ENCODE data around the gene CEP68. TPM values are rescaled to one million over a fixed set of nuclear protein-coding genes. Genes with fewer than 3 reads are reported as not detected.
"Not testable (repeated sequence)": the region's sequence is repeated elsewhere in the genome, so short reads cannot be mapped to it uniquely, and the experiment has no call there.

CEP68 gene
- total RNA-seq, 2 donors from 2014 or later: 12.6 to 15.4 TPM

DNA sequence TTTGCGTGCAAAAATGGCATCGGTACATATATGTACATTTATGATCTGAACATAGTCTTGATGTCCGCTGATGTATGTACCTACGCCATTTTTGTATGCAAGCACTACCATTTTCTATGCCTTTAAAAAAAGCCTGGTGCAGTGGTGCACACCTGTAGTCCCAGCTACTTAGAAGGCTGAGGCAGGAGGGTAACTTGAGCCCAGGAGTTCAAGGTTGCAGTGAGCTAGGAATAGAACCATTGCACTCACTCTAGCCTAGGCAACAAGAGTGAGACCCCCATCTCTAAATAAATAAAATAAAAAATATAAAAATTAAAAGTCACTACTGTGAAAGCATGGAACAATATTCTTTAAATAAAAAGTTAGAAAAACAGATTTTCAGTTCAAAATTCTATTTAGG lies 57.0 kb downstream of the CEP68 start:
- no peak for ATAC-seq
- DNase-seq: no peak
- intact Hi-C loops (cut with DNase I): no loop called here

DNA sequence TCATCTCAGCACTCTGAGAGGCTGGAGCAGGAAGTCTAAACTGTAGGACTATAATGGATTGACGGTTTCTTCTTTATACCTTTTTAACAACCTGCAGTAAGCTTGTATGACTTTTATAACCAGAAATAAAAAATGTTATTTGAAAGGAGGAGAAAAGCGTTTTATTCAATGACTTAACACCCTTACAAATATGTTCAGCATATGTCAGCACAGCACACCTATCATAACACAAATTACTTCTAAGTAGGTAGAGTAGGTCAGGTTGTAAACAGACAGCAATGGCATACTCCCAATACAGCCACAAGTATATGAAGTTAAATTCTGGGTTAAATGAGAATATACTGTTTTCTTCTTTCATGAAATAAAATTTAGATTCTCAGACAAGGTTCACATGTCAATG lies 57.6 kb downstream of the CEP68 start:
- ATAC-seq: no peak
- DNase-seq: no peak
- intact Hi-C loops (cut with DNase I): no loop called here

DNA sequence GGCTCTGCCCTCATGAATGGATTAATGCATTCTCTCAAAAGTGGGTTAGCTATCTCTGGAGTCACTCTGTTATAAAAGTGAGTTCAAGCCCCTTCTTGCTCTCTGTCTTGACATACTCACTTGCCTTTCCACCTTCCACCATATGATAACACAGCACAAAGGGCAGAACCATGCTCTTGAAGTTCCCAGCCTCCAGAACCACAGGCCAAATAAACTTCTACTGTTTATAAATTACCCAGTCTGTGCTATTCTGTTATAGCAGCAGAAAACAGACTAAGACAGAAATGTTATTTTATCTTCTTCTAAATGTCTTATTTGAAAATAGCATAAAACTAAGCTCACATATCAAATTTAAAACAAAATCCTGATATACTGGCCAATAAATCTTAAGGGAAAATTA lies 58.7 kb downstream of the CEP68 start:
- intact Hi-C loops (cut with DNase I): no loop called here
- no peak for DNase-seq
- ATAC-seq: no peak

DNA sequence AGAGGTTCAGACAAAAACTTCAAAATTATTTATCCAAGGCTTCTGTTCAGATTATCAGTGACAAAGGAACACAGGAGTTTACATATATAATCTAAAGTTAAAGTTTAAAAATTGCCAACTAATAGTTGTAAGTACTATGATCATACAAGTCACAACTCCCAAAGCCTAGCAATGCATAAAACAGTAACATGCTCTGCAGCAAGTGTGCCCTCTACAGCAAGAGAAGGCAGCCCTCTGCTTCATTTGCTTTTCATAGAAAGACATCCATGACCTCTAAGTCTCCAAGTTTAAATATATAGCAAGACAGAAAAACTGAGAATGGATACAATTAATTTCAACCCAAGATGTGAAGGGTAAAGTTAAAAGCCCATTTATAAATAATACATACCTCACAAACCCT lies 60.4 kb downstream of the CEP68 start:
- DNase-seq: no peak
- ATAC-seq: no peak
- intact Hi-C loops (cut with DNase I): no loop called here

DNA sequence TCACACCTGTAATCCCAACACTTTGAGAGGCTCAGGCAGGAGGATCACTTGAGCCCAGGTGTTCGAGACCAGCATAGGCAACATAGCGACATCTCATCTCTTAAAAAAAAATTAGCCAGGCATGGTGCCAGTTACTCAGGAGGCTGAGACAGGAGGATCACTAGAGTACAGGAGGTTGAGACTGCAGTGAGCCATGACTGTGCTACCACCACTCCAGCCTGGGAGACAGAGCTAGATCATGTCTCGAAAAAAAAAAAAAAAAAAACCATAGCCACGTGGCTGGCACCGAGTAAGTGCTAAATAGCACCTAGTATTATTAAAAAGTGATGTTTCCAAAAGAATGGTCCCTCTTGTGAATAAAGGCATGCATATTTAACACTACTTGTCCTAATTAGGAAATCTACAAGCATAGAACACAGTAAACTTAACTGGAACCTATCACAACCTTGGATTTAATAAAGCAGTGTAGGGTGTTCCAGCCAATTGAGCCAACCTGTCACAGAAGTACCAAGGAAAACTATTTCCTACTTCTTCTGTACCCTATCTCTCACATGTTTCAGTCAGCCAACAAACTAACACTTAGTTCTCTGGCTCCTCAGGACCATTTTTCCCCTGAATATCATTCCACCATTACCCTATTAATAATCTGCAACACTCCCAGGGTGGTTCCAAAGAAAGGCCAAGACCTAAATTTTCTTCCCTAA lies 64.9 kb downstream of the CEP68 start:
- intact Hi-C loops (cut with DNase I): no loop called here
- DNase-seq (no peak), ATAC-seq (no peak)

DNA sequence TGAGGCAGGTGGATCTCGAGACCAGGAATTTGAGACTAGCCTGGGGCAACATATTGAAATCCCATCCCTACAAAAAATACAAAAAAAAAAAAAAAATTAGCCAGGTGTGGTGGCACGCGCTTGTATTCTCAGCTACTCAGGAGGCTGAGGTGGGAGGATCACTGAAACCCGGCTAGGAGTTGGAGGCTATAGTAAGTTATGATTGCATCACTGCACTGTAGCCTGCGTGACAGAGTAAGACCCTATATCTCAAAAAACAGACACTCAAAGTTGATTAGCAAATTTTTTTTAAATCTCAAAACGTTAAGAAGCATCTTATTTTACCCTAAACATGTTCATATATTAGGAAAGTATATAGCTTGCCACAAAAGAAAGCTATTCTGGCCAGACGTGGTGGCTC lies 66.1 kb downstream of the CEP68 start:
- DNase-seq (no peak), ATAC-seq (no peak)
- intact Hi-C loops (cut with DNase I): no loop called here

DNA sequence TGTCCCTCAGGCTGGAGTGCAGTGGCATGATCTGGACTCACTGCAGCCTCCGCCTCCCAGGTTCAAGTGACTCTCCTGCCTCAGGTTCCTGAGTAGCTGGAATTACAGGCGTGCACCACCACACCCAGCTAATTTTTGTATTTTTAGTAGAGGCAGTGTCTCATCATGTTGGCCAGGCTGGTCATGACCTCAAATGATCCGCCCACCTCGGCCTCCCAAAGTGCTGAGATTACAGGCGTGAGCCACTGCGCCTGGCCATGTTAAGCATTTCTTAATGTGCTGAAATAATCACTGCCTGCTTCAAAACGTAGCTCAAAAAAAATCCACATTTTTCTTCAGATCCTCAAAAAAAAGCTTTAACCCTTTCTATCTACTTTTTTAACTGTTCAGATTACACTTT lies 69.2 kb downstream of the CEP68 start:
- ATAC-seq: not testable (repeated sequence)
- peak; percentile 45 for DNase-seq
- intact Hi-C loops (cut with DNase I): loop anchor here in 1 of 2 donors (5.0 kb wide), 2 partner anchors 33 to 58 kb away; no protein-coding TSS in a partner anchor

DNA sequence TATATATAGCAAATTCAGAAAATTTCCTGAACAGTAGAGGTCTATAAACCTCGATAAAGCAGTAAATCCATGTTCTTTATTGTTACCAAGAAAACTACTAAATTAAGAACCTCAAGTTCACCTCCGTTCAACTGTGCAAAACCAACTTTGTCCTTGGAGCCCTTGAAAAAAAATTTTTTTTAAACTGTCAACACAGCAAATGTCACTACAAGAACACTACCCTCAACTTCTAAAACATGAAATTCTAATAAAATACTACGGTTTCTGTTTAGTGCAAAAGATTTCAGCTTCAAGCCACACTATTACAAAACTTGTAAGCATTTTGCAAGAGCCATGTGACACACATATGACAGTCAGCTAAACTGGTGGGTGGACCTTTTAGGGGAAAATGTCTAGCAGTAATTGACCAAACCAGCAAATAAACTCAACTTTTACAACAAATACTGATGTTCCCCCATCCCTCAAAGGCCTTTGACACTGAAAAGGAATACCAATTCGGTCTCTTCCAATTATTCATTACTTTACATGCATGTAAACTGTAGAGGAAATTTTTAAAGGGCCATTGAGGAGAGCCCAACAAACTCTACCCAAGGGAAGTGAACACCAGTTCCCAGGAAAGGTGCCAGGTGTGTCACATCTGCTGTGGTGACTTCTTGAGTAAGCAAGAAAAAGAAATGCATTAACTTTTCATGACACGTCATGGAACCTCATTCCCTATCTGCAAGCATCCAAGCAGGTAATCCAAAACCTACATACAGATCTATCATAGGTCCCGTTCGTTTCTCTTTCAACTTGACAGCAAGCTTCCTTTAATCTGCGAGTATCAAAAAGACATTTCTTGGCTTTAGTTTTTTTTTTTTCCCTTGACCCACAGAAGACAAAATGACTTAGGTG lies 72.3 kb downstream of the CEP68 start:
- DNase-seq (no peak), ATAC-seq (no peak)
- intact Hi-C loops (cut with DNase I): loop anchor here in 1 of 2 donors (5.0 kb wide), 2 partner anchors 36 to 61 kb away; no protein-coding TSS in a partner anchor

DNA sequence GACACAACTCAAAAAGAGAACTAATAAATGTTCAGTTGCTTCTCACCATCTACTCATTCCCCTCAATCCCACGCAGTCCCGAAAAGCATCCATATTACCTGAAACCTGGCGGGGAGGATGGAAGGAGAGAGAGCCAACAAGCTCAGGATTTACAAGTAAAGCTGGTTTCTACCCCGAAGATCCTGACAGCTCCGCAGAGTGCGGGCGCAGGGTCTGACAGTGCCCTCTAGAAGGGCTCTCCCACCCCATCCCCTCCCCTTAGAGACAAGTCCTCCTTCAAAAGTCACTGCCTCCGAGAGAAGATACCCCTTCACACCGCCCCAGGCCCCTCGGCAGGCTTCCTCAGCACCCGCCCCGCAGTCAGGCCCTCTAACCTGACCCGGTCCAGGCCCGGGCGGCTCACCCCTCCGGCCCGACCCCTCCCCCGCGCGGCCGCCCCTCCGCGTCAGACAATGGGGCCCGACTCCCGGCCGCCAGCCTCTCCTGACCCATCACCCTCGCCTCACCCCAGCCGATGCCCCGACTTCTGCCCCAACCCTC lies 73.1 kb downstream of the CEP68 start:
- intact Hi-C loops (cut with DNase I): loop anchor here in 1 of 2 donors (5.0 kb wide), 2 partner anchors 37 to 62 kb away; no protein-coding TSS in a partner anchor
- DNase-seq (peak; percentile 59), ATAC-seq (peak; percentile 28 to 47)

DNA sequence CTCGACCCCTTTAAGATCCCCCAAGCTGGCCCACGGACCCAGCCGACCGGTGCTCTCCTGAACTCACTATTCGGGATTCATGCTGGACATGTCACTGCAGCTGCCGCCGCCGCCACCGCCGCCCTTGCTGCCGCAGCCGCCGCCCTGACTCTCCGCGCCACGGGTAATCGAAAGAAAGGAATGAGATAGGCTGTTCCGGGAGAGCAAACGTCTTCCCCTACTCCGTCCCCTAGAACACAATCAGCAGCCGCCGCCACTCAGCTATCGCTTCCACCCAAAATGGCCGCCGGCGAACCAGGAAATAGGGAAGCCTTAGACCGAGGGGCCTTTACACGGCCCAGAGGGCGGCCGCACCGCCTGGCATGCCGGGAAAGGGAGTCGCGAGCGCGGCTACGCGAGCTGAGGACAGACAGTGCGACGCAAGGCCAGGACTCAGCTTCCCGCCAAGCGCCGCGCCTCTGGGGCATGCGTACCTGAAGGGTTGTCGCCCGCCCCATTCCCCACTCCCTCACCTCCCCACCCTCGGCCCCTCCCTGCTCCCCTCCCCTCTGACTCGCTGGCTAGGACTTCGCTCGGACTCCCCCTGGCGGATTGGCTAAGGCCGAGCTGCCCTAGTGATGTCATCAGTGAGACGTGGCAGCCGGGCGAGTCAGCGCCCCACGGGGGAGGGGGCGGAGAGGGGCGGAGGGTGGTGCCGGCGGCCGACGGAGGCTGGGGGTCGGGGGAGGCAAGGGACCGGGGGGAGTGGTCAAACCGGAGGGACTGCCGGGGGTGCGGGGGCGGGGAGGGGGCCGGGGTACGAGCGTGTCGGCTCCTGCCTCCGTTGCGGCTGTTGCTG lies 73.8 kb downstream of the CEP68 start, which contains the start of gene RAB1A:
TSS of gene RAB1A (minus strand) at position 281 of the 838 bp plus-strand sequence. CDS start at position 90, 191 bp downstream.
- intact Hi-C loops (cut with DNase I): loop anchor here in 1 of 2 donors (5.0 kb wide), 2 partner anchors 38 to 63 kb away; no protein-coding TSS in a partner anchor
- DNase-seq (peak; percentile 100), ATAC-seq (peak; percentile 97)

DNA sequence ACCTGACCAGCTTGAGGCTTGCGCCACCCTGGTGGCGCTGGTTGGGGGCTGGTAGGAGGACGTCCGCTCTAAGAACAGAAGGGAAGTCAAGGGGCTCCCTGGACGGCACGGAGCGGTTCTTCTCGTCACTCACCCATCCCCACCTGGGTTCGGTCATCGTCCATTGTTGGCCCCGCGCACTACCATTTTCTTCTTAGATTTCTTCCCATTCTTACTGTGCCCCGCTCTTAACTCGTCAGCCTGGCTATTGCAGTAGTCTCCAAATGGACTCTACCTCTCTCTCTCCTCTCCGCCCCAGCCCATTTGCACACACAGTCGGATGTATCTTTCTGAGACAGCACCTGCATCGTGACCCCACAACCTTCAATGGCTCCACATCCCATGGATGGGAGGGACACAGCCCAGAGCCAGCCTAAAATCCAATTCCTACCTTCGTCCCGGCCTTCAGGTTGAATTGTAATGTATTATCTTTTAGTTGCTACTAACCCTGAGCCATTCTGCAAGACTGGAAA lies 74.5 kb downstream of the CEP68 start:
- peak; percentile 55 to 60 for ATAC-seq
- intact Hi-C loops (cut with DNase I): no loop called here

DNA sequence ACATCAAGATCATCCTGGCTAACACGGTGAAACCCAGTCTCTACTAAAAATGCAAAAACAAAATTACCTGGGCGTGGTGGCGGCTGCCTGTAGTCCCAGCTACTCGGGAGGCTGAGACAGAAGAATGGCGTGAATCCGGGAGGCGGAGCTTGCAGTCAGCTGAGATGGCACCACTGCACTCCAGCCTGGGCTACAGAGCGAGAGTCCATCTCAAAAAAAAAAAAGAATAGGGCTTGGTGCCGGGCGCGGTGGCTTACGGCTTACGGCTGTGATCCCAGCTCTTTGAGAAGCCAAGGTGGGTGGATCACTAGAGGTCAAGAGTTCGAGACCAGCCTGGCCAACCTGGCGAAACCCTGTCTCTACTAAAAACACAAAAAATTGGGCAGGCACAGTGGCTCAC lies 76.7 kb downstream of the CEP68 start:
- intact Hi-C loops (cut with DNase I); DNase-seq; ATAC-seq: not testable (repeated sequence)

More for the DNA sequence above, 74.5 kb downstream of the CEP68 start:
- DNase-seq: no peak

DNA sequence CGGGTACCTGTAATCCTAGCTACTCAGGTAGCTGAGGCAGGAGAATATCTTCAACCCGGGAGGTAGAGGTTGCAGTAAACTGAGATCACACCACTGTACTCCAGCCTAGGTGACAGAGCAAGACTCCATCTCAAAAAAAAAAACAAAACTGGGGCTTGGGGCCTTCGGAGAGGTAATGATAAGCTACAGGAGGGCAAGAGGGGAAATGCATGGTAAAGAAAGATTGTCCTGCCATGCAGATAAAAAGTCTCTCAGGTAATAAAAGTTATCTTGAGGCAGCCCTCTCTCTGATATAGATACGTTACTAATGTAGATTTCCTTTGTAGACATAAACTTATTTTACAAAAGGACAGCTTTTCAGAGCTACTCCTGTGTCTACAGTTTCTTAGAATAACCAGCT lies 77.4 kb downstream of the CEP68 start:
- DNase-seq: no peak
- intact Hi-C loops (cut with DNase I): no loop called here
- no peak for ATAC-seq

DNA sequence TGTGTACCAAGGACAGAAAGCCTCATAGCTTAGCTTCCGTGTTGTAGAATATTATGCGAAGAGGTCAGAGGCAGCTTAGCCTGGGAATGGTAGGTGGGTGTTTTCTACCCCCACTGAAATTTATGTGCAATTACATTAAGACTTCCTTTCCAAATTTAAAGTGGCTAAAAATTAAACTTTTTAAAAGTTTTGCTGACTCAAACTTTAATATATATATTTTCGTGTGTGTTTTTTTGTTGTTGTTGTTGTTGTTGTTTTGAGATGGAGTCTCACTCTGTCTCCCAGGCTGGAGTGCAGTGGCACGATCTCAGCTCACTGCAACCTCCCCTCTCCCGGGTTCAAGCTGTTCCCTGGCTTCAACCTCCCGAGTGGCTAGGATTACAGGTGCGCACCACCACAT lies 77.9 kb downstream of the CEP68 start:
- DNase-seq (no peak), ATAC-seq (no peak)
- intact Hi-C loops (cut with DNase I): no loop called here

DNA sequence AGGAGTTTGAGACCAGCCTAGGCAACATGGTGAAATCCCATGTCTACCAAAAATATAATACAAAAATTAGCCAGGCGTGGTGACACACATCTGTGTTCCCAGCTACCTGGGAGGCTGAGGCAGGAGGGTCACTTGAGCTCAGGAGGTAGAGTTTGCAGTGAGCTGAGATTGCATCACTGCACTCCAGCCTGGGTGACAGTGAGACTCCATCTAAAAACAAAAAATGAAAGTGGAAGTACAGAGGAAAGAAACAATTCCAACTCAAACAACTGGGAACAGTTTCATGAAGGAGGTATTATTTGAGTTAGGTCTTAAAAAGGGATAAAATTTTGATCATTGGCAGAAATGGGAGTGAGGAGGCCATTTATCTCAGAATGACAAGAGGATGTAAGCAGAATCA lies 80.0 kb downstream of the CEP68 start:
- ATAC-seq (no peak), DNase-seq (no peak)
- intact Hi-C loops (cut with DNase I): no loop called here
